Pancreas (tissue), 10 donors: ENCODE results near the gene GRK5. TPM values are rescaled to one million over a fixed set of nuclear protein-coding genes. Genes with fewer than 3 reads are reported as not detected.

Experiments
- ATAC-seq, 4 donors: fragments of 200-7000 bp; cut with Tn5 transposase; one replicate each; pipeline versions ENCODE4 v1.8.0 to v1.9.1; 2020; ENCODE audit warnings: mild to moderate bottlenecking in 4 of 4, moderate library complexity in 4 of 4
- DNase-seq, 6 donors: peaks; one replicate each; pipeline ENCODE4 v3.0.0-alpha.2; 2020
- FAIRE-seq: peaks from 2 replicates; lab custom pipeline; 2012; peaks lifted over from hg19 to GRCh38; lab: Jason Lieb, UNC
- H3K27ac ChIP-seq, 4 donors: fragments of 200-600 bp; sonication (generic); 1 replicate in 3 of 4; 2 replicates in 1 of 4; pipeline versions ENCODE4 v1.5.0 to v1.8.0; 2020
- H3K27me3 ChIP-seq, 4 donors: fragments of 200-600 bp; one replicate each; pipeline ENCODE4 v1.8.0; 2021
- H3K36me3 ChIP-seq, 3 donors: fragments of 200-600 bp; sonication (generic) in 1 of 3; one replicate each; pipeline versions ENCODE4 v1.5.0 to v1.8.0; 2020 to 2021
- H3K4me1 ChIP-seq, 3 donors: fragments of 200-600 bp; one replicate each; pipeline ENCODE4 v1.8.0; 2021
- H3K4me3 ChIP-seq, 4 donors: fragments of 200-600 bp; sonication (generic) in 2 of 4; one replicate each; pipeline versions ENCODE4 v1.5.0 to v1.8.0; 2020 to 2021
- H3K9me3 ChIP-seq, 4 donors: fragments of 200-600 bp; one replicate each; pipeline ENCODE4 v1.8.0; 2021
- CTCF ChIP-seq, 4 donors: fragments of 200-600 bp; sonication (generic) in 3 of 4; IDR thresholded peaks; one replicate each; pipeline versions ENCODE4 v1.5.0 to v1.8.0; 2021; ENCODE audit warnings: antibody characterized with exemption in 4 of 4
- WGBS, 2 donors: extraction: QIAGEN DNeasy Blood & Tissue Kit; methylation state at CpG; one replicate each; pipeline ENCODE4 v1.1.7; 2013; 5-methylcytosine and 5-hydroxymethylcytosine counted together
- intact Hi-C, 3 donors: fragments of 100-400 bp; cut with DNase I; formaldehyde crosslinking; loops; one replicate each; pipeline versions ENCODE4 v1.11.1 to v1.14.2; 2022
- polyA plus RNA-seq, 2 donors: library from polyadenylated mRNA; stranded (reverse); fragments of 200-250 nt; gene quantifications; one replicate each; pipeline ENCODE4 v1.2.3, GENCODE V29; 2013
- total RNA-seq, 6 donors: library from RNA; stranded (reverse); fragmentation: NEBNext Ultra II Directional in 4 of 6; extraction: Animal tissue kit (Norgen Biotek cat#: 25700) in 4 of 6; gene quantifications; one replicate each; pipeline versions ENCODE4 v1.2.1 to v1.2.4, GENCODE V29; 2021 to 2023
- donor health status: healthy with polysubstance abuse.
- donor health status: DM: no; HTN: no; CAD: no; lungs with moderate emphysema.
- donor health status: DM: no; HTN: no; CAD: no.
- donor health status: control.
- donor health status: control.
- donor health status: Bipolar disorder and iron deficiency.
- donor health status: DM: yes; HTN: yes; CAD: no.
- donor health status: DM: no; HTN: no; CAD: no.
- donor health status: DM: no; HTN: no; CAD: no.
- donor health status: DM: yes; HTN: yes; CAD: no.

The GRK5 gene
- total and polyA plus RNA-seq, 8 donors: 1.4 to 6.0 (median 2.5) TPM

- no peaks in the 10 kb centered on the region for H3K4me1 ChIP-seq
- H3K27me3 ChIP-seq: no peaks in the 10 kb centered on the region
- no peak for DNase-seq
- FAIRE-seq: no peak
- TF ChIP-seq CTCF (IDR thresholded peaks at IDR 0.05): no peak
- ATAC-seq: peak in 3 of 4 donors; percentile 39 to 61 (median 47)
- 72 to 76% methylated on average over 14 of the region's 14 CpGs for WGBS, 2 donors
- H3K27ac ChIP-seq: no peak overlapping the region
- no peak overlapping the region for H3K4me3 ChIP-seq
- H3K9me3 ChIP-seq: no peaks in the 10 kb centered on the region
- intact Hi-C loops: no loop called here
- no peaks in the 10 kb centered on the region for H3K36me3 ChIP-seq
Observed at GRCh38 chr10:119401671-119402395, 194.5 kb downstream of the GRK5 start.

GRCh38 chr10:119403921-119404320, 196.6 kb downstream of the GRK5 start:
- no peak overlapping the region for H3K27ac ChIP-seq
- H3K27me3 ChIP-seq: no peaks in the 10 kb centered on the region
- H3K4me3 ChIP-seq: no peak overlapping the region
- H3K36me3 ChIP-seq: no peaks in the 10 kb centered on the region
- no peaks in the 10 kb centered on the region for H3K9me3 ChIP-seq
- FAIRE-seq (no peak), ATAC-seq (no peak), DNase-seq (no peak)
- WGBS, 2 donors: 95 to 96% methylated on average over 1 of the region's 1 CpG
- intact Hi-C loops: no loop called here
- H3K4me1 ChIP-seq: no peaks in the 10 kb centered on the region
- no peak for TF ChIP-seq CTCF (IDR thresholded peaks at IDR 0.05)

- Histone ChIP-seq H3K27me3 (no peaks in the 10 kb centered on the region), H3K4me3 (no peak overlapping the region), H3K36me3 (no peaks in the 10 kb centered on the region), H3K9me3 (no peaks in the 10 kb centered on the region), H3K4me1 (no peaks in the 10 kb centered on the region), H3K27ac (peak overlapping the region in 1 of 4 donors; percentile 15)
- DNase-seq (no peak), FAIRE-seq (no peak), ATAC-seq (peak in 1 of 4 donors; percentile 38)
- no peak for TF ChIP-seq CTCF (IDR thresholded peaks at IDR 0.05)
- intact Hi-C loops: no loop called here
- WGBS, 2 donors: 84 to 91% methylated on average over 13 of the region's 13 CpGs
Observed at GRCh38 chr10:119404719-119405519, 197.5 kb downstream of the GRK5 start.

- ATAC-seq: no peak
- TF ChIP-seq CTCF (IDR thresholded peaks at IDR 0.05): no peak
- H3K4me3 ChIP-seq: no peak overlapping the region
- FAIRE-seq: no peak
- no peaks in the 10 kb centered on the region for H3K36me3 ChIP-seq
- no peak overlapping the region for H3K27ac ChIP-seq
- H3K4me1 ChIP-seq: no peaks in the 10 kb centered on the region
- no peaks in the 10 kb centered on the region for H3K9me3 ChIP-seq
- intact Hi-C loops: no loop called here
- 80 to 84% methylated on average over 8 of the region's 8 CpGs for WGBS, 2 donors
- no peaks in the 10 kb centered on the region for H3K27me3 ChIP-seq
- DNase-seq: no peak
Observed at GRCh38 chr10:119405520-119405807, 198.1 kb downstream of the GRK5 start.

- DNase-seq: no peak
- intact Hi-C loops: no loop called here
- H3K4me3 ChIP-seq: no peak overlapping the region
- H3K36me3 ChIP-seq: no peaks in the 10 kb centered on the region
- TF ChIP-seq CTCF (IDR thresholded peaks at IDR 0.05): no peak
- H3K27me3 ChIP-seq: no peaks in the 10 kb centered on the region
- H3K9me3 ChIP-seq: no peaks in the 10 kb centered on the region
- no peak for FAIRE-seq
- no peaks in the 10 kb centered on the region for H3K4me1 ChIP-seq
- 88 to 94% methylated on average over 3 of the region's 3 CpGs for WGBS, 2 donors
- peak overlapping the region in 2 of 4 donors; percentile 3 to 38 for H3K27ac ChIP-seq
- no peak for ATAC-seq
Observed at GRCh38 chr10:119406137-119406536, 198.8 kb downstream of the GRK5 start.
